Mesothelial cell of epicardium (in vitro differentiated cells): ENCODE measurements around the gene GJA10. TPM values are rescaled to one million over a fixed set of nuclear protein-coding genes. Genes with fewer than 3 reads are reported as not detected.

ENCODE experiments used
- DNase-seq, 2 experiments: peaks; one replicate each; pipeline ENCODE4 v3.0.0; 2021; ENCODE audit warnings: low spot score in 2 of 2; ENCODE audit not compliant: unreplicated experiment in 2 of 2
- H3K27ac Mint-ChIP-seq: 2 replicates; pipeline ENCODE4 v1.8.0; 2021; ENCODE audit warnings: mixed read lengths
- H3K27me3 Mint-ChIP-seq: 2 replicates; pipeline ENCODE4 v1.8.0; 2021; ENCODE audit warnings: low read depth, mixed read lengths
- H3K36me3 Mint-ChIP-seq: 2 replicates; pipeline ENCODE4 v1.8.0; 2021; ENCODE audit warnings: mixed read lengths
- H3K4me1 Mint-ChIP-seq: 2 replicates; pipeline ENCODE4 v1.8.0; 2021; ENCODE audit warnings: mixed read lengths
- H3K4me3 Mint-ChIP-seq: 2 replicates; pipeline ENCODE4 v1.8.0; 2021; ENCODE audit warnings: mild to moderate bottlenecking, moderate library complexity, mixed read lengths
- H3K9me3 Mint-ChIP-seq: 2 replicates; pipeline ENCODE4 v1.8.0; 2021; ENCODE audit warnings: mixed read lengths
- CTCF ChIP-seq: fragments of 200-600 bp; sonication (generic); IDR thresholded peaks from one replicate; pipeline ENCODE4 v1.5.0; 2021; ENCODE audit warnings: antibody characterized with exemption; ENCODE audit not compliant: unreplicated experiment
- total RNA-seq: library from RNA; stranded (reverse); gene quantifications from 3 replicates; pipeline ENCODE4 v1.2.1, GENCODE V29; 2021

Gene GJA10
- total RNA-seq, 1 donor from 2014 or later: not detected

- Mint-ChIP-seq H3K36me3 (peaks cover 12% of the 10 kb centered on the region), H3K4me1 (peaks cover 2% of the 10 kb centered on the region), H3K27ac (no peak overlapping the region), H3K9me3 (no peaks in the 10 kb centered on the region), H3K27me3 (no peaks in the 10 kb centered on the region), H3K4me3 (no peak overlapping the region)
- TF ChIP-seq CTCF: no peak
- DNase-seq: no peak
These were observed 36.5 kb downstream of the GJA10 start for GRCh38 chr6:89930789-89931188.

- peaks cover 14% of the 10 kb centered on the region for H3K36me3 Mint-ChIP-seq
- no peak for DNase-seq
- H3K4me1 Mint-ChIP-seq: peaks cover 2% of the 10 kb centered on the region
- no peaks in the 10 kb centered on the region for H3K9me3 Mint-ChIP-seq
- H3K27ac Mint-ChIP-seq: no peak overlapping the region
- no peaks in the 10 kb centered on the region for H3K27me3 Mint-ChIP-seq
- no peak for TF ChIP-seq CTCF
- H3K4me3 Mint-ChIP-seq: no peak overlapping the region
These were observed 38.1 kb downstream of the GJA10 start for GRCh38 chr6:89932245-89932802.

GRCh38 chr6:89934685-89935366 is 40.6 kb downstream of the GJA10 start:
- no peak for TF ChIP-seq CTCF
- no peak for DNase-seq
- Mint-ChIP-seq H3K27ac (no peak overlapping the region), H3K36me3 (peaks cover 14% of the 10 kb centered on the region), H3K9me3 (no peaks in the 10 kb centered on the region), H3K27me3 (no peaks in the 10 kb centered on the region), H3K4me3 (no peak overlapping the region), H3K4me1 (no peaks in the 10 kb centered on the region)

GRCh38 chr6:89936177-89936576 is 41.9 kb downstream of the GJA10 start:
- Mint-ChIP-seq H3K27ac (no peak overlapping the region), H3K36me3 (peaks cover 14% of the 10 kb centered on the region), H3K4me1 (no peaks in the 10 kb centered on the region), H3K27me3 (no peaks in the 10 kb centered on the region), H3K9me3 (no peaks in the 10 kb centered on the region), H3K4me3 (no peak overlapping the region)
- DNase-seq: no peak
- TF ChIP-seq CTCF: no peak

GRCh38 chr6:89938014-89938413 is 43.7 kb downstream of the GJA10 start:
- no peak overlapping the region for H3K4me3 Mint-ChIP-seq
- H3K4me1 Mint-ChIP-seq: peaks cover 4% of the 10 kb centered on the region
- H3K27me3 Mint-ChIP-seq: no peaks in the 10 kb centered on the region
- no peak overlapping the region for H3K27ac Mint-ChIP-seq
- no peak for TF ChIP-seq CTCF
- DNase-seq: no peak
- peaks cover 6% of the 10 kb centered on the region for H3K36me3 Mint-ChIP-seq
- no peaks in the 10 kb centered on the region for H3K9me3 Mint-ChIP-seq
